ENCODE measurements around the gene SCN4A. TPM values are rescaled to one million over a fixed set of nuclear protein-coding genes. Genes with fewer than 3 reads are reported as not detected.
"Not testable (repeated sequence)": the region's sequence is repeated elsewhere in the genome, so short reads cannot be mapped to it uniquely, and the experiment has no call there.

SCN4A gene
- total RNA-seq = under 0.01 TPM

GRCh38 chr17:63972796-63973195 lies at the start of gene SCN4A:
SCN4A (minus strand) TSS chr17:63972918; CDS start chr17:63972841, 77 bp downstream.
- Histone ChIP-seq H3K4me3 (ENCODE audit: low read length) (no peak within 1 kb of the TSS), H3K27me3 (ENCODE audit: insufficient read depth, low read length) (no peaks in the 10 kb centered on the region), H3K4me1 (ENCODE audit: insufficient read depth, low read length) (no peaks in the 10 kb centered on the region), H3K9me3 (ENCODE audit: low read depth, low read length) (no peaks in the 10 kb centered on the region)

- Histone ChIP-seq H3K4me1 (ENCODE audit: insufficient read depth, low read length) (peaks cover 85% of the 10 kb centered on the region), H3K9me3 (ENCODE audit: low read depth, low read length) (no peaks in the 10 kb centered on the region), H3K4me3 (ENCODE audit: low read length) (peak within 1 kb of the TSS; percentile 58), H3K27me3 (ENCODE audit: insufficient read depth, low read length) (no peaks in the 10 kb centered on the region)
Measured at GRCh38 chr17:64020056-64020766, 47.5 kb upstream of the SCN4A start, which contains the start of gene ICAM2. ICAM2 (minus strand) TSS chr17:64020633; CDS start chr17:64006691, 13,942 bp downstream.

- H3K4me1 ChIP-seq (ENCODE audit: insufficient read depth, low read length) = peaks cover 85% of the 10 kb centered on the region
- H3K27me3 ChIP-seq (ENCODE audit: insufficient read depth, low read length); H3K9me3 ChIP-seq (ENCODE audit: low read depth, low read length): not testable (repeated sequence)
- H3K4me3 ChIP-seq (ENCODE audit: low read length) = peak overlapping the region; percentile 58
Measured at GRCh38 chr17:64019551-64019961, 46.8 kb upstream of the SCN4A start.

- H3K9me3 ChIP-seq (ENCODE audit: low read depth, low read length) = no peaks in the 10 kb centered on the region
- no peaks in the 10 kb centered on the region for H3K27me3 ChIP-seq (ENCODE audit: insufficient read depth, low read length)
- H3K4me1 ChIP-seq (ENCODE audit: insufficient read depth, low read length) = peaks cover 80% of the 10 kb centered on the region
- H3K4me3 ChIP-seq (ENCODE audit: low read length) = no peak overlapping the region
Measured at GRCh38 chr17:64017381-64017980, 44.8 kb upstream of the SCN4A start.

GRCh38 chr17:64016974-64017373 lies 44.3 kb upstream of the SCN4A start:
- no peaks in the 10 kb centered on the region for H3K9me3 ChIP-seq (ENCODE audit: low read depth, low read length)
- no peaks in the 10 kb centered on the region for H3K27me3 ChIP-seq (ENCODE audit: insufficient read depth, low read length)
- no peak overlapping the region for H3K4me3 ChIP-seq (ENCODE audit: low read length)
- H3K4me1 ChIP-seq (ENCODE audit: insufficient read depth, low read length) = peaks cover 74% of the 10 kb centered on the region

- H3K27me3 ChIP-seq (ENCODE audit: insufficient read depth, low read length) = no peaks in the 10 kb centered on the region
- peaks cover 68% of the 10 kb centered on the region for H3K4me1 ChIP-seq (ENCODE audit: insufficient read depth, low read length)
- H3K4me3 ChIP-seq (ENCODE audit: low read length) = peak overlapping the region; percentile 3
- H3K9me3 ChIP-seq (ENCODE audit: low read depth, low read length) = no peaks in the 10 kb centered on the region
Measured at GRCh38 chr17:64016231-64016784, 43.6 kb upstream of the SCN4A start.

- no peaks in the 10 kb centered on the region for H3K9me3 ChIP-seq (ENCODE audit: low read depth, low read length)
- H3K4me1 ChIP-seq (ENCODE audit: insufficient read depth, low read length) = peaks cover 61% of the 10 kb centered on the region
- H3K27me3 ChIP-seq (ENCODE audit: insufficient read depth, low read length) = no peaks in the 10 kb centered on the region
- no peak overlapping the region for H3K4me3 ChIP-seq (ENCODE audit: low read length)
Measured at GRCh38 chr17:64015447-64015846, 42.7 kb upstream of the SCN4A start.

GRCh38 chr17:64009571-64010402 lies 37.1 kb upstream of the SCN4A start:
- H3K4me3 ChIP-seq (ENCODE audit: low read length) = no peak overlapping the region

GRCh38 chr17:64008830-64009229 lies 36.1 kb upstream of the SCN4A start:
- no peak overlapping the region for H3K4me3 ChIP-seq (ENCODE audit: low read length)
- H3K27me3 ChIP-seq (ENCODE audit: insufficient read depth, low read length) = no peaks in the 10 kb centered on the region
- peaks cover 49% of the 10 kb centered on the region for H3K4me1 ChIP-seq (ENCODE audit: insufficient read depth, low read length)
- no peaks in the 10 kb centered on the region for H3K9me3 ChIP-seq (ENCODE audit: low read depth, low read length)

More at GRCh38 chr17:64009571-64010402, 37.1 kb upstream of the SCN4A start:
- Histone ChIP-seq H3K4me1 (ENCODE audit: insufficient read depth, low read length) (peaks cover 58% of the 10 kb centered on the region), H3K9me3 (ENCODE audit: low read depth, low read length) (no peaks in the 10 kb centered on the region), H3K27me3 (ENCODE audit: insufficient read depth, low read length) (no peaks in the 10 kb centered on the region)

- Histone ChIP-seq H3K4me1 (ENCODE audit: insufficient read depth, low read length) (peaks cover 47% of the 10 kb centered on the region), H3K4me3 (ENCODE audit: low read length) (no peak overlapping the region), H3K27me3 (ENCODE audit: insufficient read depth, low read length) (no peaks in the 10 kb centered on the region)
Measured at GRCh38 chr17:64008346-64008745, 35.6 kb upstream of the SCN4A start.

GRCh38 chr17:64007838-64008282 lies 35.1 kb upstream of the SCN4A start:
- Histone ChIP-seq H3K4me1 (ENCODE audit: insufficient read depth, low read length) (peaks cover 42% of the 10 kb centered on the region), H3K9me3 (ENCODE audit: low read depth, low read length) (no peaks in the 10 kb centered on the region), H3K27me3 (ENCODE audit: insufficient read depth, low read length) (no peaks in the 10 kb centered on the region), H3K4me3 (ENCODE audit: low read length) (no peak overlapping the region)

More at GRCh38 chr17:64008346-64008745, 35.6 kb upstream of the SCN4A start:
- H3K9me3 ChIP-seq (ENCODE audit: low read depth, low read length) = no peaks in the 10 kb centered on the region

- H3K4me3 ChIP-seq (ENCODE audit: low read length); H3K9me3 ChIP-seq (ENCODE audit: low read depth, low read length); H3K27me3 ChIP-seq (ENCODE audit: insufficient read depth, low read length): not testable (repeated sequence)
- peaks cover 43% of the 10 kb centered on the region for H3K4me1 ChIP-seq (ENCODE audit: insufficient read depth, low read length)
Measured at GRCh38 chr17:64007089-64007837, 34.5 kb upstream of the SCN4A start.

GRCh38 chr17:64006361-64007088 lies 33.8 kb upstream of the SCN4A start:
- H3K27me3 ChIP-seq (ENCODE audit: insufficient read depth, low read length) = no peaks in the 10 kb centered on the region
- H3K4me1 ChIP-seq (ENCODE audit: insufficient read depth, low read length) = peaks cover 50% of the 10 kb centered on the region
- no peaks in the 10 kb centered on the region for H3K9me3 ChIP-seq (ENCODE audit: low read depth, low read length)
- no peak overlapping the region for H3K4me3 ChIP-seq (ENCODE audit: low read length)

- Histone ChIP-seq H3K4me1 (ENCODE audit: insufficient read depth, low read length) (peaks cover 57% of the 10 kb centered on the region), H3K27me3 (ENCODE audit: insufficient read depth, low read length) (no peaks in the 10 kb centered on the region), H3K4me3 (ENCODE audit: low read length) (no peak overlapping the region)
Measured at GRCh38 chr17:64005734-64006167, 33.0 kb upstream of the SCN4A start.

More at GRCh38 chr17:64005734-64006167, 33.0 kb upstream of the SCN4A start:
- no peaks in the 10 kb centered on the region for H3K9me3 ChIP-seq (ENCODE audit: low read depth, low read length)

Data from mononuclear cell (primary cell).